ENCODE measurements around the gene RNF14.

The RNF14 gene

DNA sequence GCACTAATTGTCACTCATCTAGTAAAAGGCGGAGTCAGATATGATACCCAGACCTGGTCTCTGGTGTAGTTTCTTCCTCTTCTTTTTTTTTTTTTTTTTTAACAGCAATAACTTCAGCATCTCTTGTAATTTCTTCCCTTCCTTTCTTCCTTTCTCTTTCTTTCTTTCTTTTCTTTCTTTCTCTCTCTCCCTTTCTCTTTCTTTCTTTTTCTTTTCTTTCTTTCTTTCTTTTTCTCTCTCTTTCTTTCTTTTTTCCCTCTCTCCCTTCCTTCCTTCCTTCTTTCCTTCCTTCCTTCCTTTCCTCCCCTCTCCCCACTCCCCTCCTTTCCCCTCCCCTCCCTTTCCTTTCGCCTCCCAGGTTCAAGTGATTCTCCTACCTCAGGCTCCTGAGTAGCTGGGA, 69.8 kb downstream of the RNF14 start:
- TF ChIP-seq, protein P1, sequence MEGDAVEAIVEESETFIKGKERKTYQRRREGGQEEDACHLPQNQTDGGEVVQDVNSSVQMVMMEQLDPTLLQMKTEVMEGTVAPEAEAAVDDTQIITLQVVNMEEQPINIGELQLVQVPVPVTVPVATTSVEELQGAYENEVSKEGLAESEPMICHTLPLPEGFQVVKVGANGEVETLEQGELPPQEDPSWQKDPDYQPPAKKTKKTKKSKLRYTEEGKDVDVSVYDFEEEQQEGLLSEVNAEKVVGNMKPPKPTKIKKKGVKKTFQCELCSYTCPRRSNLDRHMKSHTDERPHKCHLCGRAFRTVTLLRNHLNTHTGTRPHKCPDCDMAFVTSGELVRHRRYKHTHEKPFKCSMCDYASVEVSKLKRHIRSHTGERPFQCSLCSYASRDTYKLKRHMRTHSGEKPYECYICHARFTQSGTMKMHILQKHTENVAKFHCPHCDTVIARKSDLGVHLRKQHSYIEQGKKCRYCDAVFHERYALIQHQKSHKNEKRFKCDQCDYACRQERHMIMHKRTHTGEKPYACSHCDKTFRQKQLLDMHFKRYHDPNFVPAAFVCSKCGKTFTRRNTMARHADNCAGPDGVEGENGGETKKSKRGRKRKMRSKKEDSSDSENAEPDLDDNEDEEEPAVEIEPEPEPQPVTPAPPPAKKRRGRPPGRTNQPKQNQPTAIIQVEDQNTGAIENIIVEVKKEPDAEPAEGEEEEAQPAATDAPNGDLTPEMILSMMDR (IDR thresholded peaks at IDR 0.05; ENCODE audit: borderline replicate concordance, insufficient read depth, low read depth, low read length) = no peak
- no peak overlapping the region for H3K4me3 ChIP-seq (ENCODE audit: low read depth, low read length)

Data from GM12875 (cell line).